Measurements from ENCODE around the gene ARHGAP4.

GRCh38 chrX:153921070-153921469, 5.0 kb downstream of the ARHGAP4 start:
- TF ChIP-seq POLR2AphosphoS5 (IDR thresholded peaks at IDR 0.05), result no peak
- TF ChIP-seq, protein P1, sequence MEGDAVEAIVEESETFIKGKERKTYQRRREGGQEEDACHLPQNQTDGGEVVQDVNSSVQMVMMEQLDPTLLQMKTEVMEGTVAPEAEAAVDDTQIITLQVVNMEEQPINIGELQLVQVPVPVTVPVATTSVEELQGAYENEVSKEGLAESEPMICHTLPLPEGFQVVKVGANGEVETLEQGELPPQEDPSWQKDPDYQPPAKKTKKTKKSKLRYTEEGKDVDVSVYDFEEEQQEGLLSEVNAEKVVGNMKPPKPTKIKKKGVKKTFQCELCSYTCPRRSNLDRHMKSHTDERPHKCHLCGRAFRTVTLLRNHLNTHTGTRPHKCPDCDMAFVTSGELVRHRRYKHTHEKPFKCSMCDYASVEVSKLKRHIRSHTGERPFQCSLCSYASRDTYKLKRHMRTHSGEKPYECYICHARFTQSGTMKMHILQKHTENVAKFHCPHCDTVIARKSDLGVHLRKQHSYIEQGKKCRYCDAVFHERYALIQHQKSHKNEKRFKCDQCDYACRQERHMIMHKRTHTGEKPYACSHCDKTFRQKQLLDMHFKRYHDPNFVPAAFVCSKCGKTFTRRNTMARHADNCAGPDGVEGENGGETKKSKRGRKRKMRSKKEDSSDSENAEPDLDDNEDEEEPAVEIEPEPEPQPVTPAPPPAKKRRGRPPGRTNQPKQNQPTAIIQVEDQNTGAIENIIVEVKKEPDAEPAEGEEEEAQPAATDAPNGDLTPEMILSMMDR (IDR thresholded peaks at IDR 0.05), result no peak
- TF ChIP-seq EP300 (IDR thresholded peaks at IDR 0.05), result no peak
